ENCODE data around the gene CHN2.

DNA sequence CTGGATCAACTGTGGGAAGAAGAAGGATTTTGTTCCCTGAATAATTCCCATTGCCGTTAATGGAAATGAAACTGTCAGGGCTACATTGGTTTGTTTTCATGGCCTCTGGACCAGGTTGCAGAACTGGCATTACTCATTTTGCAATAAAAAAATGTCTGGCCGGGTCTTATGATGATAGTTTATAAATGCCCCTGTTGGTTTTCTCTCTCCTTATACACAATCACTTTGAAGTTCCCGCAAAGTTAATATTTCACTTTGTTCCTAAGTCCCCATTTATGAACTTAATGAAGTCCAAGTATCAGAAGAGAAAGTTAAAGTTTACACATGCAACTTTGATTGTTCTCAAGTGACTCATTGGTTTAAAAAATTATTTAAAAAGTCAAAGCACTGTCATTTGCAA, 218.3 kb downstream of the CHN2 start:
- TF ChIP-seq, protein P1, sequence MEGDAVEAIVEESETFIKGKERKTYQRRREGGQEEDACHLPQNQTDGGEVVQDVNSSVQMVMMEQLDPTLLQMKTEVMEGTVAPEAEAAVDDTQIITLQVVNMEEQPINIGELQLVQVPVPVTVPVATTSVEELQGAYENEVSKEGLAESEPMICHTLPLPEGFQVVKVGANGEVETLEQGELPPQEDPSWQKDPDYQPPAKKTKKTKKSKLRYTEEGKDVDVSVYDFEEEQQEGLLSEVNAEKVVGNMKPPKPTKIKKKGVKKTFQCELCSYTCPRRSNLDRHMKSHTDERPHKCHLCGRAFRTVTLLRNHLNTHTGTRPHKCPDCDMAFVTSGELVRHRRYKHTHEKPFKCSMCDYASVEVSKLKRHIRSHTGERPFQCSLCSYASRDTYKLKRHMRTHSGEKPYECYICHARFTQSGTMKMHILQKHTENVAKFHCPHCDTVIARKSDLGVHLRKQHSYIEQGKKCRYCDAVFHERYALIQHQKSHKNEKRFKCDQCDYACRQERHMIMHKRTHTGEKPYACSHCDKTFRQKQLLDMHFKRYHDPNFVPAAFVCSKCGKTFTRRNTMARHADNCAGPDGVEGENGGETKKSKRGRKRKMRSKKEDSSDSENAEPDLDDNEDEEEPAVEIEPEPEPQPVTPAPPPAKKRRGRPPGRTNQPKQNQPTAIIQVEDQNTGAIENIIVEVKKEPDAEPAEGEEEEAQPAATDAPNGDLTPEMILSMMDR (conservative IDR thresholded peaks at IDR 0.05): no peak
- no peak for TF ChIP-seq EZH2 (IDR thresholded peaks at IDR 0.05; ENCODE audit: low read depth)

All from PC-9 (cell line).